ELR (cell line): ENCODE measurements around the gene SPG21.

ENCODE experiments used
- DNase-seq: peaks from one replicate; pipeline ENCODE4 v3.0.0-alpha.2; 2015; ENCODE audit warnings: low read depth

Gene SPG21

GRCh38 chr15:64991536-64992135 is 1.9 kb upstream of the SPG21 start:
- no peak for DNase-seq

- DNase-seq: no peak
Measured at GRCh38 chr15:64990168-64990470, 405 bp upstream of the SPG21 start.

- DNase-seq: no peak
Measured at GRCh38 chr15:64987136-64987535, 2.6 kb downstream of the SPG21 start.

- DNase-seq: peak; percentile 50
Measured at GRCh38 chr15:64985366-64986033, 4.2 kb downstream of the SPG21 start.

- no peak for DNase-seq
Measured at GRCh38 chr15:64982472-64982871, 7.2 kb downstream of the SPG21 start.

- no peak for DNase-seq
Measured at GRCh38 chr15:64981812-64982431, 7.8 kb downstream of the SPG21 start.

GRCh38 chr15:64979252-64979710 is 10.4 kb downstream of the SPG21 start:
- no peak for DNase-seq

GRCh38 chr15:64975390-64975789 is 14.3 kb downstream of the SPG21 start:
- DNase-seq: no peak

GRCh38 chr15:64970698-64971097 is 19.0 kb downstream of the SPG21 start:
- DNase-seq: no peak

- DNase-seq: no peak
Measured at GRCh38 chr15:64969401-64969800, 20.3 kb downstream of the SPG21 start.

- DNase-seq: no peak
Measured at GRCh38 chr15:64961013-64961412, 28.7 kb downstream of the SPG21 start.

- no peak for DNase-seq
Measured at GRCh38 chr15:64960153-64960552, 29.6 kb downstream of the SPG21 start.

- DNase-seq: no peak
Measured at GRCh38 chr15:64959128-64959527, 30.6 kb downstream of the SPG21 start.

- DNase-seq: no peak
Measured at GRCh38 chr15:64954395-64954794, 35.3 kb downstream of the SPG21 start.

- no peak for DNase-seq
Measured at GRCh38 chr15:64951777-64952418, 37.8 kb downstream of the SPG21 start.

- no peak for DNase-seq
Measured at GRCh38 chr15:64950888-64951287, 38.8 kb downstream of the SPG21 start.

GRCh38 chr15:64949383-64950186 is 40.1 kb downstream of the SPG21 start:
- no peak for DNase-seq

GRCh38 chr15:64948916-64949315 is 40.8 kb downstream of the SPG21 start:
- DNase-seq: no peak

- DNase-seq: no peak
Measured at GRCh38 chr15:64947211-64947610, 42.5 kb downstream of the SPG21 start.

- DNase-seq: no peak
Measured at GRCh38 chr15:64944961-64945360, 44.8 kb downstream of the SPG21 start.

GRCh38 chr15:64943512-64944225 is 46.0 kb downstream of the SPG21 start:
- DNase-seq: no peak

GRCh38 chr15:64942356-64942755 is 47.4 kb downstream of the SPG21 start:
- DNase-seq: no peak
